Lung (tissue), 12 donors: ENCODE measurements around the gene APOL3. TPM values are rescaled to one million over a fixed set of nuclear protein-coding genes. Genes with fewer than 3 reads are reported as not detected.

Experiments
- ATAC-seq: fragments of 200-7000 bp; cut with Tn5 transposase; one replicate; pipeline ENCODE4 v1.9.1; 2020; ENCODE audit warnings: moderate number of reproducible peaks; ENCODE audit not compliant: insufficient read depth, low FRiP score
- DNase-seq, 3 donors: peaks; one replicate each; pipeline ENCODE4 v3.0.0-alpha.2; 2013 to 2017
- H3K27ac ChIP-seq, 2 donors: one replicate each; pipeline ENCODE4 v1.5.1; 2013; ENCODE audit warnings: mild to moderate bottlenecking in 2 of 2, moderate library complexity in 2 of 2, control low read depth in 1 of 2, inconsistent platforms in 1 of 2, low read depth in 1 of 2, low read length in 1 of 2
- H3K27me3 ChIP-seq, 3 donors: one replicate each; pipeline ENCODE4 v1.5.1; 2013; ENCODE audit warnings: low read length in 2 of 3; ENCODE audit not compliant: control insufficient read depth in 3 of 3, insufficient read depth in 3 of 3
- H3K36me3 ChIP-seq, 4 donors: one replicate each; pipeline ENCODE4 v1.5.1; 2013; ENCODE audit warnings: low read length in 4 of 4, mild to moderate bottlenecking in 1 of 4, moderate library complexity in 1 of 4; ENCODE audit not compliant: control insufficient read depth in 4 of 4, insufficient read depth in 4 of 4
- H3K4me1 ChIP-seq, 5 donors: one replicate each; pipeline ENCODE4 v1.5.1; 2013; ENCODE audit warnings: low read length in 5 of 5, mild to moderate bottlenecking in 2 of 5, moderate library complexity in 1 of 5; ENCODE audit not compliant: control insufficient read depth in 5 of 5, insufficient read depth in 5 of 5
- H3K4me3 ChIP-seq: one replicate; pipeline ENCODE4 v1.5.1; 2013; ENCODE audit warnings: mild to moderate bottlenecking, control low read depth, moderate library complexity
- H3K9ac ChIP-seq, 2 donors: one replicate each; pipeline ENCODE4 v1.5.1; 2013; ENCODE audit warnings: low read length in 2 of 2, control low read depth in 1 of 2; ENCODE audit not compliant: insufficient read depth in 1 of 2
- H3K9me3 ChIP-seq, 4 donors: one replicate each; pipeline ENCODE4 v1.5.1; 2013; ENCODE audit warnings: low read length in 3 of 4, mild to moderate bottlenecking in 1 of 4, moderate library complexity in 1 of 4; ENCODE audit not compliant: control insufficient read depth in 4 of 4, insufficient read depth in 3 of 4
- CTCF ChIP-seq: IDR thresholded peaks from 2 replicates; pipeline ENCODE4 v1.5.1; 2012; ENCODE audit warnings: mild to moderate bottlenecking; ENCODE audit errors: control extremely low read depth, extremely low read depth
- WGBS, 2 donors: extraction: QIAGEN DNeasy Blood & Tissue Kit; methylation state at CpG; one replicate each; pipeline ENCODE4 v1.1.7; 2013; 5-methylcytosine and 5-hydroxymethylcytosine counted together
- polyA plus RNA-seq, 2 donors: library from polyadenylated mRNA; stranded (reverse); fragments of 200-250 nt; gene quantifications; one replicate each; pipeline ENCODE4 v1.2.1, GENCODE V29; 2013
- total RNA-seq, 2 donors: library from RNA; depleted of rRNA in 1 of 2; stranded (reverse); fragments of >200 nt in 1 of 2; gene quantifications; one replicate each; pipeline ENCODE4 v1.2.1, GENCODE V29; 2014 to 2021
- donor health status: control.
- donor health status: control.
- donor health status: Bipolar disorder and iron deficiency.
- donor health status: healthy.
- donor health status: DM: yes; HTN: yes; CAD: no.

Gene APOL3
- total and polyA plus RNA-seq, 4 donors: 26.2 to 50.9 (median 44.7) TPM

- 97 to 100% methylated on average over 1 of the region's 1 CpG for WGBS, 2 donors
- no peak overlapping the region for H3K9ac ChIP-seq
- peaks cover 0 to 8% (median 0%) of the 10 kb centered on the region in 5 donors for H3K4me1 ChIP-seq
- no peaks in the 10 kb centered on the region for H3K27me3 ChIP-seq
- H3K27ac ChIP-seq: no peak overlapping the region
- DNase-seq (no peak), ATAC-seq (no peak)
- H3K36me3 ChIP-seq: no peaks in the 10 kb centered on the region
- H3K9me3 ChIP-seq: peaks cover 0 to 2% (median 0%) of the 10 kb centered on the region in 4 donors
- no peak for TF ChIP-seq CTCF
- H3K4me3 ChIP-seq: no peak overlapping the region
Observed at GRCh38 chr22:36113121-36113520, 47.4 kb downstream of the APOL3 start.

GRCh38 chr22:36111316-36111715 is 49.2 kb downstream of the APOL3 start:
- Histone ChIP-seq H3K4me1 (peaks cover 0 to 8% (median 0%) of the 10 kb centered on the region in 5 donors), H3K9me3 (peaks cover 0 to 2% (median 0%) of the 10 kb centered on the region in 4 donors), H3K9ac (no peak overlapping the region), H3K27me3 (no peaks in the 10 kb centered on the region), H3K4me3 (no peak overlapping the region), H3K27ac (no peak overlapping the region), H3K36me3 (no peaks in the 10 kb centered on the region)
- 91 to 96% methylated on average over 6 of the region's 6 CpGs for WGBS, 2 donors
- no peak for DNase-seq
- no peak for ATAC-seq
- TF ChIP-seq CTCF: no peak

DNA sequence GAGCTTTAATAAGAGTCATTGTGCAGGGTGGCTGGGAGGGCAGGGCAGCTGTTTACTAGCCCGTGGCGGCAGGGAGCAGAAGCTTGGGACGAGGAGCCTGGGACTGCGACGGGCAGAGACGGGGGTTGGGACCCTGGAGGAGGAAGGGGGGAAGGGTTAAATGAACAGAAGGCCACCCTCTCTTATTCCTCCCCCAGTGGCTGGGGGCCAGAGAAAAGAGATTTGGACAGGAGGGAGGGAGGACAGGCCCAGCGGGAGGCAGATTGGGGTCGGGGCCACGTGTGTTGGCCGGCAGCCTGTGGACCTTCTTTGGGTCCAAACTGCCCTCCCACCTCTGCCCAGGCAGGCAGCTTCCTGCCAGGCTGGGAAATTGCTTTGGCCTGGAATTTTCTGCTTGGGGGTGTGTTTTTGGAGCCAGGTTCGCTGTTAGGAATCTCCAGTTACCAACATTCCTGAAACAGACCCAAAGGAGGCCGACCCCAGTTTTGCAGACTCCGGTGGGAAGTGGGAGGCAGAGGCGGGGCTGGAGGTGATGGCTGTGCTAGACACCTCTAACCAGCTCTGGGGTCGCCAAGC is 50.2 kb downstream of the APOL3 start:
- TF ChIP-seq CTCF: no peak
- Histone ChIP-seq H3K27ac (no peak overlapping the region), H3K4me1 (peaks cover 0 to 8% (median 0%) of the 10 kb centered on the region in 5 donors), H3K9ac (no peak overlapping the region), H3K9me3 (peaks cover 0 to 2% (median 0%) of the 10 kb centered on the region in 4 donors), H3K27me3 (peaks cover 0 to 2% (median 0%) of the 10 kb centered on the region in 3 donors), H3K36me3 (no peaks in the 10 kb centered on the region), H3K4me3 (no peak overlapping the region)
- DNase-seq: peak; percentile 25 to 30 (median 27)
- 75 to 76% methylated on average over 15 of the region's 15 CpGs for WGBS, 2 donors
- no peak for ATAC-seq

DNA sequence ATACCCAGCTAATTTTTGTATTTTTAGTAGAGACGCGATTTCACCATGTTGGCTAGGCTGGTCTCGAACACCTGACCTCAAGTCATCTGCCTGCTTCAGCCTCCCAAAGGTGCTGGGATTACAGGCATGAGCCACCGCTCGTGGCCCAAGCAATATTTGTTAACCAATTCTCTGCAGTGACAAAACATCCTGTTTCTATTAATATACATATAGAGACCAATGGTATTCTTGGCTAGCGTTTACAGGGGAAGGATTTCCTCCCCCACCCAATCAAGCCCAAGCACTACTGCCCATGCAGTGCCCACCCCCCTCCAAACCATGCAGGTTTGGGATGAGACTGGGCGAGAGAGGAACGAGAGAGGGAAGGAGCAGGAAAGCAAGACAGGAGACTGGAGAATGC is 53.1 kb downstream of the APOL3 start:
- Histone ChIP-seq H3K9ac (no peak overlapping the region), H3K36me3 (no peaks in the 10 kb centered on the region), H3K27me3 (peaks cover 0 to 2% (median 0%) of the 10 kb centered on the region in 3 donors), H3K4me1 (peaks cover 0 to 8% (median 0%) of the 10 kb centered on the region in 5 donors), H3K4me3 (no peak overlapping the region), H3K27ac (no peak overlapping the region), H3K9me3 (peaks cover 0 to 2% (median 0%) of the 10 kb centered on the region in 4 donors)
- whole genome bisulfite sequencing, 2 donors: 55 to 56% methylated on average over 8 of the region's 8 CpGs
- ATAC-seq (no peak), DNase-seq (no peak)
- no peak for TF ChIP-seq CTCF
